Body of pancreas (tissue), 4 donors: Measurements from ENCODE around the gene VWDE.

Experiments used
- POLR2A ChIP-seq, 3 donors: fragments of 450-650 bp; IDR thresholded peaks; one replicate each; pipeline ENCODE4 v1.6.1; 2016; ENCODE audit warnings: antibody characterized with exemption in 3 of 3, mild to moderate bottlenecking in 2 of 3
- TF ChIP-seq, protein P1 (sequence below), 7 experiments: fragments of 450-650 bp in 4 of 7; fragments of 200-600 bp in 3 of 7; sonication (generic) in 3 of 7; IDR thresholded peaks; one replicate each; pipeline ENCODE4 v1.5.1; 2016 to 2019; ENCODE audit warnings: antibody characterized with exemption in 7 of 7

DNA sequence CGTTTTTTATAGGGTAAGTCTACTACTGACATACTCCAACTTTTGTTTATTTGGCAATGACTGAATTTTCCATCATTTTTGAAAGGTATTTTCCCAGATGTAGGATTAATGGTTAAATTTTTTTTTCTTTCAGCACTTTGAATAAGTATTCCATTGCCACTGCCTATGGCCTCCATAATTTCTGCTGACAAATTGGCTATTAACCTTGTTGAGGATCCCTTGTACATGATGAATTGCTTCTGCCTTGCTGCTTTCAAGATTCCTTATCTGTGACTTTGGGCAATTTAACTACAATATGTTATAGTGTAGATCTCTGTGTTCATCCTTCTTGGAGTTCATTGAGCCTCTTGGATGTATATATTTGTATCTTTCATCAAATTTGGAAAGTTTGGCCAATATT, 21.6 kb upstream of the VWDE start:
- TF ChIP-seq, protein P1, sequence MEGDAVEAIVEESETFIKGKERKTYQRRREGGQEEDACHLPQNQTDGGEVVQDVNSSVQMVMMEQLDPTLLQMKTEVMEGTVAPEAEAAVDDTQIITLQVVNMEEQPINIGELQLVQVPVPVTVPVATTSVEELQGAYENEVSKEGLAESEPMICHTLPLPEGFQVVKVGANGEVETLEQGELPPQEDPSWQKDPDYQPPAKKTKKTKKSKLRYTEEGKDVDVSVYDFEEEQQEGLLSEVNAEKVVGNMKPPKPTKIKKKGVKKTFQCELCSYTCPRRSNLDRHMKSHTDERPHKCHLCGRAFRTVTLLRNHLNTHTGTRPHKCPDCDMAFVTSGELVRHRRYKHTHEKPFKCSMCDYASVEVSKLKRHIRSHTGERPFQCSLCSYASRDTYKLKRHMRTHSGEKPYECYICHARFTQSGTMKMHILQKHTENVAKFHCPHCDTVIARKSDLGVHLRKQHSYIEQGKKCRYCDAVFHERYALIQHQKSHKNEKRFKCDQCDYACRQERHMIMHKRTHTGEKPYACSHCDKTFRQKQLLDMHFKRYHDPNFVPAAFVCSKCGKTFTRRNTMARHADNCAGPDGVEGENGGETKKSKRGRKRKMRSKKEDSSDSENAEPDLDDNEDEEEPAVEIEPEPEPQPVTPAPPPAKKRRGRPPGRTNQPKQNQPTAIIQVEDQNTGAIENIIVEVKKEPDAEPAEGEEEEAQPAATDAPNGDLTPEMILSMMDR (IDR thresholded peaks at IDR 0.05): no peak
- TF ChIP-seq POLR2A (IDR thresholded peaks at IDR 0.05): no peak
